Amniotic epithelial cell (primary cell): ENCODE measurements around the gene RNF150.
"Not testable (repeated sequence)": the region's sequence is repeated elsewhere in the genome, so short reads cannot be mapped to it uniquely, and the experiment has no call there.

ENCODE experiments used
- DNase-seq: peaks from one replicate; pipeline ENCODE4 v3.0.0-alpha.2; 2010; ENCODE audit warnings: low read depth

Gene RNF150

DNA sequence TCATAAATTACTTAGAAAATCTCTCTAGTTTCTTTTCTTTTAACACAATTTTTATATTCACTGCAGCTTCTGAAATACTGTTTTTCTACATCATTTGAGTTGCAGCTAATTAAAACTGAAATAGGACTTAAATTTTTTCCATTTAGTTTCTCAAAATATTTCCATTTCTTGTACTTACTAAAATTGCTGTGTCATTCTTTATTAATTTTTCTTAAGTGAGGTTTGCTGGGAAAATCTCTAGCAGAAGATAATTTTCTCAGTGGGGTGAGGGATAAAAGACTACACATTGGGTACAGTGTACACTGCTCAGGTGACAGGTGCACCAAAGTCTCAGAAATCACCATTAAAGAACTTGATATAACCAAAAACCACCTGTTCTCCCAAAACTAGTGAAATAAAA is 57.7 kb downstream of the RNF150 start:
- no peak for DNase-seq

- peak; percentile 33 for DNase-seq
Observed at GRCh38 chr4:141074098-141074878, 59.0 kb downstream of the RNF150 start.

DNA sequence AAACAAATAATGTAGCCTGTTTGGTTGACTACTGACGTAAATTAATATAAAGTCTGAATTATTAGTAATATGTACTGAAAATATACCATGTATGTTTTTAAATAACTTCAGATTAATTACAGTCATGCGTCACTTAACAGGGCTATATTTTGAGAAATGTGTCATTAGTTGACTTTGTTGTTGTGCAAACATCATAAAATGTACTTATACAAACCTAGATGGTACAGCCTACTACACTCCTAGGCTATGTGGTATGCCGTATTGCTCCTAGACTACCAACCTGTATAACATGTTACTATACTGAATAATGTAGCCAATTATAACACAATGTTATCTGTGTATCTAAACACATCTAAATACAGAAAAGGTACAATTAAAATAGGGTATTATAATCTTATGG is 66.6 kb downstream of the RNF150 start:
- no peak for DNase-seq

DNA sequence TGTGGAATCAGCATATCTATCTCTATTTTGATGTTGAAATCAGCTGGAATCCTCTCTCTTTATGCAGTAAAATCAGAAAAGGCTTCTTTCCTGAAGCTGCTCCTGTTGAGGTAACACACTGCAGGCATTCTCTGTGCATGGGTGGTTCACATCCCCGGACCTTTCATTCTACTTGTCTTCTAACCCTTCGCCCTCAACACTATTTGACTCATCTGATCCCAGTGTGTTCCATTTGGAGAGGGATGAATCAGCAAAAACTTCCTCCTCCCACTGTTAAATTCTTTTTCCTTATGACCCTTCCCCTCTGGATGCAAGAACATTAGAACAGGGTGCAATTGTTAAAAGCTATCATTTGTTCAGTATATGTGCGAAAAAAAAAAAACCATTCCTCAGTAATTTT is 67.4 kb downstream of the RNF150 start:
- DNase-seq: peak; percentile 3

DNA sequence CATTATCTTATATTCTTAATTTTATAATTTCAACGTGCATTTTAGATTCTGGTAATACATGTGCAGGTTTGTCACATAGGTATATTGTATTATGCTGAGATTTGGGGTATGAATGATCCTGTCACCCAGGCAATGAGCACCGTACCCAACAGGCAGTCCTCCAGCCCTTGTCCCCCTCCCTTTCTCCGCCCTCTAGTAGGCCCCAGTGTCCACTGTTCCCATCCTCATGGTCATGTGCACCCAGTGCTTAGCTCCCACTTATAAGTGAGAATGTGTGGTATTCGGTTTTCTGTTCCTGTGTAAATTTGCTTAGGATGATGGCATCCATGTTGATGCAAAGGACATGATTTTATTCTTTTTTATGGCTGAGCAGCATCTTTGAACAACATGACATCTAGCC is 70.6 kb downstream of the RNF150 start:
- no peak for DNase-seq

DNA sequence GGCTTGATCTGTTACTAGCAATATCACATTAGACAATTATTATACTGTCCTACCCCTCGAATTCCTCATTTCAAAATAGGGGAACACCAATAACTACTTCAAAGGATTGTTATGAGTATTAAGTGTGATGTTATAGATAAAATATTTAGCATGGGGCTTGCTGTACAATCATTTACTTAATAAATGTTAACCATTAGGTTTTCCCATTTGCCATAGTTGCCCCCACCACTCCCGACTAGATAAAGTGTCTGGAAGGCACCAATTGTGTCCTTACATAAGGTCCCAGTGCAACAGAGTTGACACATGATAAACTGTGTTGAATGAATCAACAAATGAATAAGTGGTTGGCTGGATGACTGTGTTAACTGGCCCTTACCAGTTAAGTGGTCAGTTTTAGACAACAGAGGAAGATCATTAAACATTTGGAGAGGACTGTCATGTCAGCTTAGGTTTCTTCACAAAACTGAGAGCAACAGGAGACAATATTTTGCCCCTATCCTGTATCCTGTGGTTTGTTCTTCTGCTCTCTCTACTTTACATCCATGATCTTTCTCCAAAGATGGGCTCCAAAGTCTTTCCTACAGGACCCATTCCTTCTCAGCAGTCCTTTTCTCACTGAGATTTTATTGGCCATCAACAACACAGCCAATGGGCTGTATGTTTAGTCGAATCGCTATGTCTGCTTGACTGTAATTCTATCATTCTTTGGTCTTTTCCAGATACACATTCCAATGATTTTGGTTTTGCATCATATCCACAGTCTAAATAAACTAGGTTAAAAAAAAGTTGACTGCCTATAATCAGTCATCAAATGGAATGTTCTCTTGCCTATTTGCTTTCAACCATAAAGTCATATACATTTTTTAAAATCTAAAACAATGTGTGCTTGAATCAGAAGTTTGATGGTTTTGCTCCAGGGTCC is 74.4 kb downstream of the RNF150 start:
- peak; percentile 66 for DNase-seq

- DNase-seq: no peak
Observed at GRCh38 chr4:141057582-141057981, 75.7 kb downstream of the RNF150 start.

- peak; percentile 49 for DNase-seq
Observed at GRCh38 chr4:141056473-141056872, 76.8 kb downstream of the RNF150 start.

- DNase-seq: no peak
Observed at GRCh38 chr4:141054446-141054845, 78.8 kb downstream of the RNF150 start.

GRCh38 chr4:141050999-141051398 is 82.3 kb downstream of the RNF150 start:
- not testable (repeated sequence) for DNase-seq

DNA sequence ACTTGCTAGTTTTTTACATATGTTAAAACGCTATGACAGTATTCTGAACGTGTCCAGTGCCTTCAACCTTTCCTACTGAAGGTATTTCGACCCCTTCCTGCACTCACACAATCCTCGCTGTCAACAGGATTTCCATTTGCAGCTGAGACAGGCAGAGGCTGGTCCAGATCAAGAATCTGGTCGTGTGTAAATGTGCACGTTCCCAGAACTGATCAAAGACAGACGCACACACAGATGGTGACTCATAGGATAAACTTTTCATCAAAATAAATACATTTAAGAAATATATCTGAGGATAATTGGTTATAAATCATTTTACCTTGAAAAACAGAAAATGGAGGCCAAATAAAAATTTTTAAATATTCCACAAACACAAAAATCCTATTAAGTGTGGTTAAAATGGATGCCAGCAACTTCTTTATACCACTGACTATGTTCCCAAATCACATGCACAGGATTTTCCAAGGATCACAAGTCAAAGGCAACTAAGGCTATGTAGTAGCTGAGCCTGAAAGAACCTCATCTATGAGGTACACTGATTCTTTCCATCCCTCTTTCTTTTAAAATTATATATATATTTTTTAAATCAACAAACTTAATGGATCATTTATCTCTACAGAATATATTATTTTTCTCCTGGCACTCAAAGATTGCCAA is 85.9 kb downstream of the RNF150 start:
- DNase-seq: peak; percentile 51

- DNase-seq: peak; percentile 97
Observed at GRCh38 chr4:141046255-141046654, 87.0 kb downstream of the RNF150 start.

DNA sequence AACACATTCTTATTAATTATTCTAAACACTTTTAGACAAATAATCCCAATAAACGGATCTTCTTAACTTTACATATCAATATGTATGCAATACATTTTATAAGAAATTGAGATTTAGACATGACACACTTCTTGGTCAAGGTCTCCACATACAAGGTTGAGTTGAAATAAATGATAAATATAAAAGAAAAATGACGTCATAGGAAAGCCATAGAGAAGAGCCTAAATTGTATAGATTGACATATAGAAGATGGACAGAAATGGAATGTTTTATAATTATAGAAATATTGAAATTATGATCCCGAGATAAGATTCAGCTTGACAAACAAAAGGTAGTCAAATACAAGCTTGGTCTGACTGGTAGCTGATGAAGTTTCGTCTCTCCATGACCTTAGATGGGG is 87.4 kb downstream of the RNF150 start:
- no peak for DNase-seq

GRCh38 chr4:141041021-141041476 is 92.2 kb downstream of the RNF150 start:
- peak; percentile 60 for DNase-seq

DNA sequence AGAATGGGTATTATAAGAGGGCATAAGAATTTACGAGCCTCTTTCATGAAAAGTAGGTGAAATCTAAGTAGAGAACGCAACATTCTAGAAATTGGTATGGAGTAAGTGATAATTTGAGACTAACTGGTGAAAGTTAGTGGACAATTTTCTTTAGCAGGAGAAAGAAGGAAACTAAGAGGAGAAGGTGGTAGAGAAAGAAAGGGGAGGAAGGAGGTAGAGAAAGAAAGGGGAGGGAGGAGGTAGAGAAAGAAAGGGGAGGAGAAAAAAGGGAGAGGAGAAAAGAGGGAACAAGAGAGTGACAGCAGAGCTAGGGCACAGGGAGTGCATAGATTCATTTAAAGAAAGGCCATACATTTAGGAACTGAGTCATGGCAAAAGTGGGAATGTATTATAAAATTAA is 94.1 kb downstream of the RNF150 start:
- DNase-seq: no peak

DNA sequence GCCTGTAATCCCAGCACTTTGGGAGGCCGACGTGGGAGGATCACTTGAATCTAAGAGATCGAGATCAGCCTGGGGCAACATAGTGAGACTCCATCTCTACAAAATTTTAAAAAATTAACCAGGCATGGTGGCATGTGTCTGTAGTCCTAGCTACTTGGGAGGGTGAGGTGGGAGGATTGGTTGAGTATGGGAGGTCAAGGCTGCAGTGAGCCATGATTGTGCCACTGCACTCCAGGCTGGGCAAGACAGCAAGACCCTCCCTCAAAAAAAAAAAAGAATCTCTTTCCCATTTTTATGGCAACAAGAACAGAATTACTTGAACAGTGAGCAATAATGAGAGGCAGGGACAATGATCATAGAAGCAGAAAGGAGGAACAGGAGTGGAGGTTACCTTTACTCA is 94.8 kb downstream of the RNF150 start:
- no peak for DNase-seq

- DNase-seq: no peak
Observed at GRCh38 chr4:141037446-141037845, 95.8 kb downstream of the RNF150 start.

- peak; percentile 31 for DNase-seq
Observed at GRCh38 chr4:141036786-141037185, 96.5 kb downstream of the RNF150 start.

DNA sequence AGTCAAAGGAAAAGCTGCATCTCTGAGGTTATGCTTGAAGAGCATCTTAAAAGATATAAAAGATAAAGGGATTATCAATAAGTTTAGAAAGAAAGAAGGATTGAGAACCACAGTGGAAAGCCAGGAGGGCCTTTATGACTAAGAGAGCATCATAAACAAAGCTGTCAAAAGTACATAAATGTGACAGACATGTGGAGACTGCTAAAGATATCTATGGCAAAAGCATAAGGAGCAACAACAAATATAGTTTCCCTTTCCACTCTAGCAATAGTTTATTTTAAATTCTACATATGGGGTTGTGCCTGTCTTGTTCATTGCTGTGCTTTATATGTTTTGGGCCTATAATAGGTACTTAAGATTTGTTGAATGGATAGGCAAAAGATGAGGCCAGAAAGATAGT is 97.3 kb downstream of the RNF150 start:
- DNase-seq: no peak

- peak; percentile 15 for DNase-seq
Observed at GRCh38 chr4:141028024-141028529, 105.2 kb downstream of the RNF150 start.

DNA sequence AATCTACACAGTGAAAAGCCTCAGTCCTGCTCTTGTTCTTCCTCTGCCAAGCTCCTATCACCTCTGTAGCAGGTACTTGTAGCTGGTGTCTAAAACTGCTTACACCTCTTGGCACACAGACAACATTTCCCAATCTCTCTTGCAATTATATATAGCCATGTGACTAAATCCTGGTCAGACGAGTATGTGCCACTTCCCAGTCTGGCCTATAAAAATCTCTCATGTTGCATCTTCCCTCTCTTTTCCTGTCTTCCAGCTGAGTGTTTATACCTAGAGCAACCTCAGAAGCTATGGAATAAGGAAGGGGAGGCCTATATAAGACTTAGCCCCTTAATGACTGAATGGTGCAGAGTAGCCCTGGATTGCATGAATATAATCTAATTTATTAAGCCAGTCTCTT is 105.8 kb downstream of the RNF150 start:
- peak; percentile 38 for DNase-seq

GRCh38 chr4:141026900-141027299 is 106.4 kb downstream of the RNF150 start:
- no peak for DNase-seq
